ENCODE results near the gene HBP1.
"Not testable (repeated sequence)": the region's sequence is repeated elsewhere in the genome, so short reads cannot be mapped to it uniquely, and the experiment has no call there.

The HBP1 gene

GRCh38 chr7:107224374-107225223, 55.8 kb downstream of the HBP1 start:
- no peak for FAIRE-seq
- no peak for DNase-seq (ENCODE audit: low spot score)

GRCh38 chr7:107228291-107228690, 59.5 kb downstream of the HBP1 start:
- DNase-seq (ENCODE audit: low spot score) (no peak), FAIRE-seq (no peak)

GRCh38 chr7:107230334-107230733, 61.5 kb downstream of the HBP1 start:
- FAIRE-seq, result no peak

GRCh38 chr7:107232568-107233090, 63.8 kb downstream of the HBP1 start:
- peak; percentile 52 for DNase-seq (ENCODE audit: low spot score)

More at GRCh38 chr7:107230334-107230733, 61.5 kb downstream of the HBP1 start:
- no peak for DNase-seq (ENCODE audit: low spot score)

GRCh38 chr7:107233174-107233573, 64.4 kb downstream of the HBP1 start:
- FAIRE-seq (no peak), DNase-seq (ENCODE audit: low spot score) (no peak)

More at GRCh38 chr7:107232568-107233090, 63.8 kb downstream of the HBP1 start:
- no peak for FAIRE-seq

GRCh38 chr7:107233981-107234380, 65.2 kb downstream of the HBP1 start:
- DNase-seq (ENCODE audit: low spot score) (no peak), FAIRE-seq (no peak)

GRCh38 chr7:107234436-107234835, 65.6 kb downstream of the HBP1 start:
- no peak for DNase-seq (ENCODE audit: low spot score)

GRCh38 chr7:107236862-107237261, 68.1 kb downstream of the HBP1 start:
- DNase-seq (ENCODE audit: low spot score), result no peak
- no peak for FAIRE-seq

More at GRCh38 chr7:107234436-107234835, 65.6 kb downstream of the HBP1 start:
- FAIRE-seq, result no peak

GRCh38 chr7:107237451-107237850, 68.6 kb downstream of the HBP1 start:
- DNase-seq (ENCODE audit: low spot score), result no peak
- FAIRE-seq, result no peak

- DNase-seq (ENCODE audit: low spot score) (no peak), FAIRE-seq (no peak)
These were observed 73.5 kb downstream of the HBP1 start for GRCh38 chr7:107242267-107242666.

- no peak for FAIRE-seq
- no peak for DNase-seq (ENCODE audit: low spot score)
These were observed 75.8 kb downstream of the HBP1 start for GRCh38 chr7:107244613-107245012.

- not testable (repeated sequence) for DNase-seq (ENCODE audit: low spot score); FAIRE-seq
These were observed 78.0 kb downstream of the HBP1 start for GRCh38 chr7:107246836-107247235.

- no peak for FAIRE-seq
- DNase-seq (ENCODE audit: low spot score), result no peak
These were observed 79.9 kb downstream of the HBP1 start for GRCh38 chr7:107248551-107249316.

GRCh38 chr7:107251963-107252362, 83.2 kb downstream of the HBP1 start:
- DNase-seq (ENCODE audit: low spot score), result no peak
- FAIRE-seq, result no peak
